ENCODE data around the gene ADK.

DNA sequence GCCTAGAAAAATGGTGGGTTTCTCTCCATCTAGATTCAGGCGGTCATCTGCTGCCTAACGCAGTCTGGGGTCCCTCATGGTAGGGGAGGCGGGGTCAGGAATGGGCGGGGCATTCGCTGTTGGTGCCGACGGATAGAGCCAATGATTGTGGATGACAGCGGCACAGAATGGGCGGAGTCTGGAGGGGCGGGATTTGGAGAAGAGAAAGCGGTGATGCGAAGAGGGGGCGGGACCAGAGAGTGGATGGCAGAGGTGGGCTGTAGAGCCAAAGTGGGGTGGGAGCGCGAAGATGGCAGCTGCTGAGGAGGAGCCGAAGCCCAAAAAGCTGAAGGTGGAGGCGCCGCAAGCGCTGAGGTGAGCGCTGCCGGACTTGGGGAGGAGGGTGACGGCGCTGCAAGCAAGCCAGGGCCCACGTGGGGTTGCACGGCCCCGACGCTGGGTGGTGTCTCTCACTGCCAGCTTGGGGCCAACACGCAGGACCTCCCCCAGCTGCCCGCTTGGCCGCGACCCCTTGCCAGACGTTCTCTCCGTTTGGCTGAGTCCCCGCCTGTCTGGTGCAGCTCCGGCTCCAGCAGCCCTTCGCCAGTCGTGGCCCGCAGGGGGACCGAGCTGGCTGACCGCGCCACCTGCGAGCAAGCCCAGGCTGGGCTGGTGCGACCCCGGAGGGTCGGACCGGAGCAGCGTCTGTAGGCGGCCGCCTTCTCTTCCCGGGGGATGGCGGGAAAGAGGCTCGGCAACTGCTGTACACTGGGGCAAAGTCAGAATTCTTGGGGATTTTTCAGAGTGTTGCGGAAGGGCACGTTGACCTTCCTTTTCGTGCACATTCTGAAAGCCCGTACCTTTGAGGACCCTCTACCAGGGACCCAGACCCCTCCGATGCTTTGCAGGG lies at the start of gene ADK:
- TF ChIP-seq, protein P1, sequence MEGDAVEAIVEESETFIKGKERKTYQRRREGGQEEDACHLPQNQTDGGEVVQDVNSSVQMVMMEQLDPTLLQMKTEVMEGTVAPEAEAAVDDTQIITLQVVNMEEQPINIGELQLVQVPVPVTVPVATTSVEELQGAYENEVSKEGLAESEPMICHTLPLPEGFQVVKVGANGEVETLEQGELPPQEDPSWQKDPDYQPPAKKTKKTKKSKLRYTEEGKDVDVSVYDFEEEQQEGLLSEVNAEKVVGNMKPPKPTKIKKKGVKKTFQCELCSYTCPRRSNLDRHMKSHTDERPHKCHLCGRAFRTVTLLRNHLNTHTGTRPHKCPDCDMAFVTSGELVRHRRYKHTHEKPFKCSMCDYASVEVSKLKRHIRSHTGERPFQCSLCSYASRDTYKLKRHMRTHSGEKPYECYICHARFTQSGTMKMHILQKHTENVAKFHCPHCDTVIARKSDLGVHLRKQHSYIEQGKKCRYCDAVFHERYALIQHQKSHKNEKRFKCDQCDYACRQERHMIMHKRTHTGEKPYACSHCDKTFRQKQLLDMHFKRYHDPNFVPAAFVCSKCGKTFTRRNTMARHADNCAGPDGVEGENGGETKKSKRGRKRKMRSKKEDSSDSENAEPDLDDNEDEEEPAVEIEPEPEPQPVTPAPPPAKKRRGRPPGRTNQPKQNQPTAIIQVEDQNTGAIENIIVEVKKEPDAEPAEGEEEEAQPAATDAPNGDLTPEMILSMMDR (conservative IDR thresholded peaks at IDR 0.05; ENCODE audit: low read depth in 2 of 2), result no peak
- TF ChIP-seq, protein P2, sequence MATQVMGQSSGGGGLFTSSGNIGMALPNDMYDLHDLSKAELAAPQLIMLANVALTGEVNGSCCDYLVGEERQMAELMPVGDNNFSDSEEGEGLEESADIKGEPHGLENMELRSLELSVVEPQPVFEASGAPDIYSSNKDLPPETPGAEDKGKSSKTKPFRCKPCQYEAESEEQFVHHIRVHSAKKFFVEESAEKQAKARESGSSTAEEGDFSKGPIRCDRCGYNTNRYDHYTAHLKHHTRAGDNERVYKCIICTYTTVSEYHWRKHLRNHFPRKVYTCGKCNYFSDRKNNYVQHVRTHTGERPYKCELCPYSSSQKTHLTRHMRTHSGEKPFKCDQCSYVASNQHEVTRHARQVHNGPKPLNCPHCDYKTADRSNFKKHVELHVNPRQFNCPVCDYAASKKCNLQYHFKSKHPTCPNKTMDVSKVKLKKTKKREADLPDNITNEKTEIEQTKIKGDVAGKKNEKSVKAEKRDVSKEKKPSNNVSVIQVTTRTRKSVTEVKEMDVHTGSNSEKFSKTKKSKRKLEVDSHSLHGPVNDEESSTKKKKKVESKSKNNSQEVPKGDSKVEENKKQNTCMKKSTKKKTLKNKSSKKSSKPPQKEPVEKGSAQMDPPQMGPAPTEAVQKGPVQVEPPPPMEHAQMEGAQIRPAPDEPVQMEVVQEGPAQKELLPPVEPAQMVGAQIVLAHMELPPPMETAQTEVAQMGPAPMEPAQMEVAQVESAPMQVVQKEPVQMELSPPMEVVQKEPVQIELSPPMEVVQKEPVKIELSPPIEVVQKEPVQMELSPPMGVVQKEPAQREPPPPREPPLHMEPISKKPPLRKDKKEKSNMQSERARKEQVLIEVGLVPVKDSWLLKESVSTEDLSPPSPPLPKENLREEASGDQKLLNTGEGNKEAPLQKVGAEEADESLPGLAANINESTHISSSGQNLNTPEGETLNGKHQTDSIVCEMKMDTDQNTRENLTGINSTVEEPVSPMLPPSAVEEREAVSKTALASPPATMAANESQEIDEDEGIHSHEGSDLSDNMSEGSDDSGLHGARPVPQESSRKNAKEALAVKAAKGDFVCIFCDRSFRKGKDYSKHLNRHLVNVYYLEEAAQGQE (IDR thresholded peaks at IDR 0.05; ENCODE audit: unreplicated experiment), result no peak
